Fibroblast of lung (primary cell): Measurements from ENCODE around the gene BIRC7. TPM values are rescaled to one million over a fixed set of nuclear protein-coding genes. Genes with fewer than 3 reads are reported as not detected.

Experiments
- DNase-seq, 2 donors: peaks; one replicate each; pipeline versions ENCODE4 v3.0.0 to v3.0.0-alpha.2; 2010; ENCODE audit warnings: low read depth in 2 of 2
- H2AFZ ChIP-seq: 2 replicates; pipeline ENCODE4 v1.5.1; 2012; ENCODE audit warnings: low read length, control low read depth, inconsistent platforms
- H3K27ac ChIP-seq: 2 replicates; pipeline ENCODE4 v1.5.1; 2011; ENCODE audit warnings: low read length, control low read depth; ENCODE audit not compliant: insufficient read depth
- H3K27me3 ChIP-seq: 2 replicates; pipeline ENCODE4 v1.5.1; 2011; ENCODE audit warnings: mild to moderate bottlenecking, low read length; ENCODE audit not compliant: control insufficient read depth, insufficient read depth
- H3K36me3 ChIP-seq: 2 replicates; pipeline ENCODE4 v1.5.1; 2011; ENCODE audit warnings: low read length; ENCODE audit not compliant: control insufficient read depth, insufficient read depth
- H3K4me1 ChIP-seq: 2 replicates; pipeline ENCODE4 v1.5.1; 2011; ENCODE audit warnings: low read length; ENCODE audit not compliant: control insufficient read depth, insufficient read depth; ENCODE audit errors: extremely low read depth
- H3K4me2 ChIP-seq: 2 replicates; pipeline ENCODE4 v1.5.1; 2011; ENCODE audit warnings: low read length, control low read depth; ENCODE audit not compliant: insufficient read depth; ENCODE audit errors: extremely low read depth
- H3K4me3 ChIP-seq, 4 experiments: fragments of 200-600 bp in 1 of 4; sonication (generic) in 1 of 4; replicated peaks in 1 of 4; 2 replicates each; pipeline ENCODE4 v1.5.1; 2011 to 2016; ENCODE audit warnings: low read length in 4 of 4, low read depth in 3 of 4, mild to moderate bottlenecking in 3 of 4, control low read depth in 2 of 4, inconsistent platforms in 1 of 4, mixed read lengths in 1 of 4; ENCODE audit not compliant: insufficient read depth in 1 of 4; ENCODE audit errors: control extremely low read depth in 1 of 4
- H3K79me2 ChIP-seq: 2 replicates; pipeline ENCODE4 v1.5.1; 2012; ENCODE audit warnings: mild to moderate bottlenecking, low read length, inconsistent platforms; ENCODE audit not compliant: control insufficient read depth, insufficient read depth
- H3K9ac ChIP-seq: 2 replicates; pipeline ENCODE4 v1.5.1; 2011; ENCODE audit warnings: mild to moderate bottlenecking, low read length, control low read depth; ENCODE audit not compliant: insufficient read depth
- H3K9me3 ChIP-seq: 2 replicates; pipeline ENCODE4 v1.5.1; 2012; ENCODE audit warnings: low read depth, low read length; ENCODE audit not compliant: control insufficient read depth, insufficient read depth
- H4K20me1 ChIP-seq: 2 replicates; pipeline ENCODE4 v1.5.1; 2011; ENCODE audit warnings: low read length; ENCODE audit not compliant: control insufficient read depth, insufficient read depth; ENCODE audit errors: extremely low read depth
- CTCF ChIP-seq, 2 donors: IDR thresholded peaks in 1 of 2; conservative IDR thresholded peaks in 1 of 2; 1 replicate in 1 of 2; 2 replicates in 1 of 2; pipeline ENCODE4 v1.5.1; 2011 to 2012; ENCODE audit warnings: low read length in 2 of 2, control low read depth in 1 of 2, inconsistent platforms in 1 of 2, low read depth in 1 of 2, mild to moderate bottlenecking in 1 of 2
- EZH2 ChIP-seq: IDR thresholded peaks from 2 replicates; pipeline ENCODE4 v1.5.1; 2012; ENCODE audit warnings: low read length, control low read depth, mild to moderate bottlenecking; ENCODE audit errors: missing control alignments
- polyA plus RNA-seq, 2 donors: library from polyadenylated mRNA; depleted of rRNA in 1 of 2; stranded (reverse) in 1 of 2; unstranded in 1 of 2; fragments of >200 nt; gene quantifications; 2 replicates each; pipeline ENCODE4 v1.2.1, GENCODE V29; 2011 to 2012; ENCODE audit warnings: missing spikeins in 1 of 2
- total RNA-seq: library from RNA; depleted of rRNA; stranded (reverse); fragments of >200 nt; gene quantifications from 2 replicates; pipeline ENCODE4 v1.2.1, GENCODE V29; 2014

BIRC7 gene
- total and polyA plus RNA-seq, 2 donors (not counting 1 experiment from before 2014, with no cell fraction given), result not detected

GRCh38 chr20:63189322-63189642, 46.4 kb upstream of the BIRC7 start:
- no peaks in the 10 kb centered on the region for H3K9me3 ChIP-seq
- no peak overlapping the region for H3K9ac ChIP-seq
- no peaks in the 10 kb centered on the region for H3K79me2 ChIP-seq
- no peak overlapping the region for H2AFZ ChIP-seq
- H3K27ac ChIP-seq, result no peak overlapping the region
- H3K4me2 ChIP-seq, result no peak overlapping the region
- no peaks in the 10 kb centered on the region for H3K27me3 ChIP-seq
- H3K4me1 ChIP-seq, result no peaks in the 10 kb centered on the region
- no peaks in the 10 kb centered on the region for H3K36me3 ChIP-seq
- no peak for TF ChIP-seq EZH2
- TF ChIP-seq CTCF (conservative IDR thresholded peaks at IDR 0.05 in 1 of 2, IDR thresholded peaks at IDR 0.05 in 1 of 2; ENCODE audit: low read depth in 1 of 2, low read length in 2 of 2), result no peak
- no peaks in the 10 kb centered on the region for H4K20me1 ChIP-seq
- H3K4me3 ChIP-seq, result no peak overlapping the region
- no peak for DNase-seq

- H3K79me2 ChIP-seq, result no peaks in the 10 kb centered on the region
- H3K4me3 ChIP-seq, result no peak overlapping the region
- no peak for DNase-seq
- no peak overlapping the region for H3K9ac ChIP-seq
- no peaks in the 10 kb centered on the region for H3K36me3 ChIP-seq
- no peaks in the 10 kb centered on the region for H3K4me1 ChIP-seq
- H4K20me1 ChIP-seq, result no peaks in the 10 kb centered on the region
- no peaks in the 10 kb centered on the region for H3K27me3 ChIP-seq
- no peak overlapping the region for H3K27ac ChIP-seq
- no peak overlapping the region for H3K4me2 ChIP-seq
- no peaks in the 10 kb centered on the region for H3K9me3 ChIP-seq
- no peak for TF ChIP-seq CTCF (conservative IDR thresholded peaks at IDR 0.05 in 1 of 2, IDR thresholded peaks at IDR 0.05 in 1 of 2; ENCODE audit: low read depth in 1 of 2, low read length in 2 of 2)
- TF ChIP-seq EZH2, result no peak
- no peak overlapping the region for H2AFZ ChIP-seq
Measured at GRCh38 chr20:63189846-63190559, 45.7 kb upstream of the BIRC7 start.

- Histone ChIP-seq H4K20me1 (no peaks in the 10 kb centered on the region), H3K9ac (no peak overlapping the region), H3K79me2 (no peaks in the 10 kb centered on the region), H3K27me3 (no peaks in the 10 kb centered on the region), H3K36me3 (peaks cover 3% of the 10 kb centered on the region), H3K9me3 (no peaks in the 10 kb centered on the region), H3K4me3 (no peak overlapping the region), H2AFZ (no peak overlapping the region), H3K27ac (no peak overlapping the region), H3K4me2 (no peak overlapping the region), H3K4me1 (no peaks in the 10 kb centered on the region)
- DNase-seq, result no peak
- TF ChIP-seq CTCF (conservative IDR thresholded peaks at IDR 0.05 in 1 of 2, IDR thresholded peaks at IDR 0.05 in 1 of 2; ENCODE audit: low read depth in 1 of 2, low read length in 2 of 2) (no peak), EZH2 (no peak)
Measured at GRCh38 chr20:63190828-63191227, 44.9 kb upstream of the BIRC7 start.
